Lung (tissue), 12 donors: ENCODE measurements around the gene CHPF2. TPM values are rescaled to one million over a fixed set of nuclear protein-coding genes. Genes with fewer than 3 reads are reported as not detected.
A peak's percentile ranks its signal among the peaks of the same experiment; 100 is the strongest.

Source experiments
- ATAC-seq: fragments of 200-7000 bp; cut with Tn5 transposase; one replicate; pipeline ENCODE4 v1.9.1; 2020; ENCODE audit warnings: moderate number of reproducible peaks; ENCODE audit not compliant: insufficient read depth, low FRiP score
- DNase-seq, 3 donors: peaks; one replicate each; pipeline ENCODE4 v3.0.0-alpha.2; 2013 to 2017
- H3K27ac ChIP-seq, 2 donors: one replicate each; pipeline ENCODE4 v1.5.1; 2013; ENCODE audit warnings: mild to moderate bottlenecking in 2 of 2, moderate library complexity in 2 of 2, control low read depth in 1 of 2, inconsistent platforms in 1 of 2, low read depth in 1 of 2, low read length in 1 of 2
- H3K27me3 ChIP-seq, 3 donors: one replicate each; pipeline ENCODE4 v1.5.1; 2013; ENCODE audit warnings: low read length in 2 of 3; ENCODE audit not compliant: control insufficient read depth in 3 of 3, insufficient read depth in 3 of 3
- H3K36me3 ChIP-seq, 4 donors: one replicate each; pipeline ENCODE4 v1.5.1; 2013; ENCODE audit warnings: low read length in 4 of 4, mild to moderate bottlenecking in 1 of 4, moderate library complexity in 1 of 4; ENCODE audit not compliant: control insufficient read depth in 4 of 4, insufficient read depth in 4 of 4
- H3K4me1 ChIP-seq, 5 donors: one replicate each; pipeline ENCODE4 v1.5.1; 2013; ENCODE audit warnings: low read length in 5 of 5, mild to moderate bottlenecking in 2 of 5, moderate library complexity in 1 of 5; ENCODE audit not compliant: control insufficient read depth in 5 of 5, insufficient read depth in 5 of 5
- H3K4me3 ChIP-seq: one replicate; pipeline ENCODE4 v1.5.1; 2013; ENCODE audit warnings: mild to moderate bottlenecking, control low read depth, moderate library complexity
- H3K9ac ChIP-seq, 2 donors: one replicate each; pipeline ENCODE4 v1.5.1; 2013; ENCODE audit warnings: low read length in 2 of 2, control low read depth in 1 of 2; ENCODE audit not compliant: insufficient read depth in 1 of 2
- H3K9me3 ChIP-seq, 4 donors: one replicate each; pipeline ENCODE4 v1.5.1; 2013; ENCODE audit warnings: low read length in 3 of 4, mild to moderate bottlenecking in 1 of 4, moderate library complexity in 1 of 4; ENCODE audit not compliant: control insufficient read depth in 4 of 4, insufficient read depth in 3 of 4
- CTCF ChIP-seq: IDR thresholded peaks from 2 replicates; pipeline ENCODE4 v1.5.1; 2012; ENCODE audit warnings: mild to moderate bottlenecking; ENCODE audit errors: control extremely low read depth, extremely low read depth
- WGBS, 2 donors: extraction: QIAGEN DNeasy Blood & Tissue Kit; methylation state at CpG; one replicate each; pipeline ENCODE4 v1.1.7; 2013; 5-methylcytosine and 5-hydroxymethylcytosine counted together
- polyA plus RNA-seq, 2 donors: library from polyadenylated mRNA; stranded (reverse); fragments of 200-250 nt; gene quantifications; one replicate each; pipeline ENCODE4 v1.2.1, GENCODE V29; 2013
- total RNA-seq, 2 donors: library from RNA; depleted of rRNA in 1 of 2; stranded (reverse); fragments of >200 nt in 1 of 2; gene quantifications; one replicate each; pipeline ENCODE4 v1.2.1, GENCODE V29; 2014 to 2021
- donor health status: control.
- donor health status: control.
- donor health status: Bipolar disorder and iron deficiency.
- donor health status: healthy.
- donor health status: DM: yes; HTN: yes; CAD: no.

CHPF2 gene
- total and polyA plus RNA-seq, 4 donors = 23.3 to 54.0 (median 35.0) TPM

DNA sequence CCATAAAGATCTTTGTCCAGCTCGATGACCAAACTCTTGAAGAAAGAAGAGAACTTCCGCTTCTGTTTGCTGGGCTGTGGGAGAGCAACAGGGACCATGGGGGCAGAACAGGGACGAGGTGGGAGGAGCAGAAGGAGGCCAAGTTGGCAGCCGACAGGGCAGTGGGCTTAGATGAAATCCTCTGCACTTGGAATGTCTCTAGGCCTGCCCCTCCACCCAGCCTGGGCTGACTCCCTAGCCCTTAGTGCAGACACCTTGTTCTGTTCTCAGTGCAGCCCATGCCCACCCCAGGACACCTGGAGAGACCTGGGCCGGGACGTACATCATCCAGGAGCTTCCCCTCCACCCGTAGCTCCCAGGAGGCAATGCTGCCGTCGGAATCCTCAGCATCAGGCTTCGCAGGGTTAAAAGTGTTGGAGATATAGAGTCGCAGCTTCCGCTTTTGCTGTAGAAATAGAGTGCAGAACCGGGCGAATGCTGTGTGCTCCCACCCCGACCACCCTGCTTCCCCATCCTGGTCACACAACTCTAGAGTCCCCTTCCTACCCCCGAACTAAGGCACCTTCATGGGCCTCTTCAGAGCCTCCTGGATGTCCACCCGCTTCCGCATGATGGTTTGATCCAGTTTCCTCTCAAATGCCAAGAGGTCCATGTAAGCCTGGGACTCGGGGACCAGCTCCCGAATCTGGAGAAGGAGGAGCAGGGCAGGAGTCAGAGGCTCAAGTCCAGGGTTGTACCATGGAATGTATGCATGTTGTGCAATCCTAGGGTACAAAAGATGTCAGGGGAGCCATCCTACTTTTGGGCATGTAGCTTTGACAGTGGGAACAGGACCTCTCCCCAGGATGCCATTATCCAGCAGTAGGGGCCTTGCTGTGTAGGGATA is 10.1 kb downstream of the CHPF2 start:
- WGBS, 2 donors = 67 to 69% methylated on average over 20 of the region's 20 CpGs
- Histone ChIP-seq H3K4me3 (no peak overlapping the region), H3K27ac (no peak overlapping the region), H3K9ac (no peak overlapping the region), H3K4me1 (peaks cover 0 to 33% (median 7%) of the 10 kb centered on the region in 5 donors), H3K27me3 (peaks cover 0 to 2% (median 0%) of the 10 kb centered on the region in 3 donors), H3K36me3 (peaks cover 5 to 37% (median 19%) of the 10 kb centered on the region in 4 donors), H3K9me3 (no peaks in the 10 kb centered on the region)
- DNase-seq (no peak), ATAC-seq (no peak)
- no peak for TF ChIP-seq CTCF

DNA sequence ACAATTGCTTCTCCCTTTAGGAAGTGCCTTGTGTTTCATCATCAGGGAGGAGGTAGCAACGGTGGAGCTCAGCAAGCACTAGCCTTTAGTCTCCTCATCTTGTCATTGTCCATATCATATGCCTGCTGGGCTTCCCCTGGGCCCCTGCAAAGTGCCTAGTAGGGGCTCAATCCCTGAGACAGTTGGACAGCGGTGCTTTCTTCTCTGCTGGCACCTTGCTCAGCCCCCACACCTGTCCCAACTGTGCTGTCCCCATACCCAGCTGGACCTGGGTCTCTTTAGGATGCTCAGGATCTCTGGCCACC is 10.7 kb downstream of the CHPF2 start:
- no peak for DNase-seq
- peaks cover 0 to 36% (median 7%) of the 10 kb centered on the region in 5 donors for H3K4me1 ChIP-seq

DNA sequence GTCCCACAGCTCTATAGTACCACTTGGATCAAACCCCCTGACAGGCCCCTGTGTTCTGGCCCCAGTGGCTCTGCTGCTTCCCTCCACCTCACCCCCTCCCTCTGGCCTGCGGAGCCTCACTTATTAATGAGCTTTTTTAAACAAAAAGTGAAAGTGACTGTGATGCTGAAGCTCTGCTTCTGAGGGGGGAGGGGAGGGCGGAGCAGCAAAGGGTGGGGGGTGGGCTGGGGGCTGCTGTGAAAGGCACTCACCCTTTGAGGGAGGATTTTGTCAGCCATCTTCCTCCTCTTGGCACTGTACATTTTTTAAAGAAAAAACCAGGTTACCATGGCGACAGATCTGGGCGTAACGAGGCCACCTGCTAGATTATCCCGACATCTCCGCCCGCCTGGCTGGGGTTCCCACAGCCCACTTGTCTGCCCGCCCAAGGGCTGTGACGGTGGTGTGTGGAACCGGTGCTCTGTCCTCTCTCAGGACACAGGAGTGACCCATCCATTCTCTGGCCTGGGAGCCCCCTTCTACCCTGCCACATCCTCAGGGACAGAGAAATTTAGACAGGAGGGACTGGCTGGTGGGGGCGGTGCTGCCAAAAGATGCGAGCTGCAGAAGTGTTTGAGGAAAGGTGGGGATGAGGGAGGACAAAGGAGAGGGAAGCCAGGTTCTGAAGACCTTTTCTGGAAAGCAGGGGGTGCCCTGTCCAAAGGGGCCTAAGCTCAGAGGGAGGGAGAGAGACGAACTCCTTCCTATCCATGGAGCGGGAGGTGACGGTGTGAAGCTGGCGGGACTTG is 11.3 kb downstream of the CHPF2 start:
- Histone ChIP-seq H3K9ac (no peak overlapping the region), H3K27ac (no peak overlapping the region), H3K27me3 (peaks cover 0 to 2% (median 0%) of the 10 kb centered on the region in 3 donors), H3K4me3 (no peak overlapping the region), H3K9me3 (no peaks in the 10 kb centered on the region), H3K36me3 (peaks cover 0 to 28% (median 15%) of the 10 kb centered on the region in 4 donors), H3K4me1 (peaks cover 0 to 36% (median 7%) of the 10 kb centered on the region in 5 donors)
- ATAC-seq = no peak
- 28 to 45% methylated on average over 17 of the region's 17 CpGs for WGBS, 2 donors
- peak in 1 of 3 donors; percentile 11 for DNase-seq
- TF ChIP-seq CTCF = no peak

More for the DNA sequence above, 10.7 kb downstream of the CHPF2 start:
- no peak overlapping the region for H3K9ac ChIP-seq
- H3K36me3 ChIP-seq = peaks cover 5 to 31% (median 17%) of the 10 kb centered on the region in 4 donors
- no peak overlapping the region for H3K4me3 ChIP-seq
- TF ChIP-seq CTCF = no peak
- ATAC-seq = no peak
- H3K9me3 ChIP-seq = no peaks in the 10 kb centered on the region
- H3K27me3 ChIP-seq = peaks cover 0 to 2% (median 0%) of the 10 kb centered on the region in 3 donors
- no peak overlapping the region for H3K27ac ChIP-seq
- WGBS, 2 donors = 38 to 46% methylated on average over 2 of the region's 2 CpGs
